ENCODE measurements around the gene TPGS1. TPM values are rescaled to one million over a fixed set of nuclear protein-coding genes. Genes with fewer than 3 reads are reported as not detected.

Gene TPGS1
- total RNA-seq, 1 donor from 2014 or later = 11.2 TPM

DNA sequence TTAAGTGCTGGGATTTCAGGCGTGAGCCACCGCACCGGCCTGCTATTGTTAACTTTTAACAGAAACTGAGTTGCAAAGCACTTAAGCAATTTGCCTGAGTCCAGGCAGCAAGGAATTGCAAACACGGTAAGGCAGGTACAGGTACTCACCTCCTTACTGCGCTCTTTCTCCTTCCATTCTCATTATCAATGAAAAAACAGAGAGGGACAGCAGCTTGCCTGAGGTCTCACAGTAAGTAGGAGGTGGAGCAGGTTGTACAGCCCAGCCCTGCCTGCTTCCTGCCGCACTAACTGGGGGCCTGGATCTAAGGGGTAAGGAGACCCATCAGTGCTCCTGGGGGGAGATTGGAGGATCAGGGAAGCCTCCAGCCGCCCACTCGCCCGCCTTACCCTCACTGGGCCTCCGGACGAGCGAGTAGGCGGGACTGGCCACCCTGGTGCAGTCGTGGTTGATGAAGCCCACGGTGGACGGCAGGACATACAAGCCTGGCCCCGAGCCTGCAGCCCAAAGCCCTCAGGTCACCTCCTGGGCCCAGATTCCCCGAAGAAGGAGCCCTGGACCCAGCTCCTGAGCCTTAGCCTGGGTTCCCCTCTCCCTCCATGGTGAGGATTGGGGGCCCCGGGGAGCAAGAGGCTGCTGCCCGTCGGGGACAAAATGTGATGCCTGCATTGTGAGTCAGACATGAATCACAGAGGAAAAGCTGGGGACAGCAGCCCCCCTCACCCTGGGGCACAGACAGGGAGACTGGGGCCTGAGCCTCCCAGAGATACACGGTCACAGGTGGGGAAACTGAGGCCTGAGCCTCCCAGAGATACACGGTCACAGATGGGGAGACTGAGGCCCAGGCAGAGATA, 35.1 kb upstream of the TPGS1 start:
- Histone ChIP-seq H3K4me1 (peaks cover 17% of the 10 kb centered on the region), H3K4me3 (no peak overlapping the region), H3K9me3 (replicated peaks) (no peaks in the 10 kb centered on the region), H3K27me3 (ENCODE audit: low read depth) (peaks cover 7% of the 10 kb centered on the region), H3K27ac (replicated peaks) (no peak overlapping the region), H3K36me3 (no peaks in the 10 kb centered on the region)
- intact Hi-C loops (cut with micrococcal nuclease) = no loop called here
- TF ChIP-seq, protein P1, sequence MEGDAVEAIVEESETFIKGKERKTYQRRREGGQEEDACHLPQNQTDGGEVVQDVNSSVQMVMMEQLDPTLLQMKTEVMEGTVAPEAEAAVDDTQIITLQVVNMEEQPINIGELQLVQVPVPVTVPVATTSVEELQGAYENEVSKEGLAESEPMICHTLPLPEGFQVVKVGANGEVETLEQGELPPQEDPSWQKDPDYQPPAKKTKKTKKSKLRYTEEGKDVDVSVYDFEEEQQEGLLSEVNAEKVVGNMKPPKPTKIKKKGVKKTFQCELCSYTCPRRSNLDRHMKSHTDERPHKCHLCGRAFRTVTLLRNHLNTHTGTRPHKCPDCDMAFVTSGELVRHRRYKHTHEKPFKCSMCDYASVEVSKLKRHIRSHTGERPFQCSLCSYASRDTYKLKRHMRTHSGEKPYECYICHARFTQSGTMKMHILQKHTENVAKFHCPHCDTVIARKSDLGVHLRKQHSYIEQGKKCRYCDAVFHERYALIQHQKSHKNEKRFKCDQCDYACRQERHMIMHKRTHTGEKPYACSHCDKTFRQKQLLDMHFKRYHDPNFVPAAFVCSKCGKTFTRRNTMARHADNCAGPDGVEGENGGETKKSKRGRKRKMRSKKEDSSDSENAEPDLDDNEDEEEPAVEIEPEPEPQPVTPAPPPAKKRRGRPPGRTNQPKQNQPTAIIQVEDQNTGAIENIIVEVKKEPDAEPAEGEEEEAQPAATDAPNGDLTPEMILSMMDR (IDR thresholded peaks at IDR 0.05; ENCODE audit: borderline replicate concordance) = no peak
- no peak for DNase-seq

DNA sequence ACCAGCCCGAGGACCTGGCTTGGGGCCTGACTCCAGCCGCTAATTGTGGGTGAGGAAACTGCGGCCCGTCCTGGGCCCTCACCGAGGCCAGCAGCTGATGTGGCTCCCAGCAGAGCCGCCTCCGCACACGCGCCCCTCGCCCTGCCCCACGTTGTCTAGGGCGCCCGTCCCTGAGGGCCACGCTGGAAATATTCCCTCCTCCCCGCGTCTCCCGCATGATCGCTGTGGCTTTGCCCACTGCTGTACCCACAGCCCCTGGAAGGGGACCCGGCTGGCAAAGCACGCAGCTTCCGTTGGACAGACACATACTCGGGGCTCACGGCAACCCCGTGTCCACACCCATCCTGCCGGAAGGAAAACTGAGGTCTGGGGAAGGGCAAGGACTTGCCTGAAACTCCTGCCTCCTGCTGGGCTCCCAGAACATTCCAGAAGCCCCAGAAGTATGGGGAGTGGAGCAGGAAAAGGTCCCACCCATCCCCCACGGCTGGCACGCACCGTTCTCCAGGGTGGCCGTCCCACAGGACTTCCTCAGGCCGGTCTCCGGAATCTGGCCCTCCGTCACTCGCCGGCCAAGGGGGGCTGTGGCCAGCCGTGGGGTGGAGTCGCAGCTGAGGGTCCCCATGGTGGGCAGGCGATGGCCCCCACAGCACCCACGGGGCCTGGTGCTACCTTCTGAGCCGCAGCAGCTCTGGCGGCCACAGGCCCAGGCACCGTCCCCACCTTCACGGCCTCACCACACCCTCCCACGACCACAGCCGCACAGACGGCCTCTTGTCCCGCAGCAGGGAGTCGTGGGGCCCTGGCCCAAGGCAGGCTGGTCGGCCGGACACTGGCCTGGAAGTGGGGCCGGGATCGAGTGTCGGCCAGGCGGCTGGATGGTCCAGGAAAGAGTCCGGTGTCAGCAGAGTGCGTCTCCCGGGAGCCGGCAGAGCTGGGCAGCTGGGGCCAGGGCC, 32.9 kb upstream of the TPGS1 start:
- Histone ChIP-seq H3K27ac (replicated peaks) (peak overlapping the region; percentile 72), H3K36me3 (no peaks in the 10 kb centered on the region), H3K27me3 (ENCODE audit: low read depth) (peaks cover 7% of the 10 kb centered on the region), H3K4me3 (peak overlapping the region; percentile 47), H3K4me1 (peaks cover 17% of the 10 kb centered on the region), H3K9me3 (replicated peaks) (no peaks in the 10 kb centered on the region)
- intact Hi-C loops (cut with micrococcal nuclease) = no loop called here
- DNase-seq = peak; percentile 55
- TF ChIP-seq, protein P1 (IDR thresholded peaks at IDR 0.05; ENCODE audit: borderline replicate concordance) = peak; percentile 30

DNA sequence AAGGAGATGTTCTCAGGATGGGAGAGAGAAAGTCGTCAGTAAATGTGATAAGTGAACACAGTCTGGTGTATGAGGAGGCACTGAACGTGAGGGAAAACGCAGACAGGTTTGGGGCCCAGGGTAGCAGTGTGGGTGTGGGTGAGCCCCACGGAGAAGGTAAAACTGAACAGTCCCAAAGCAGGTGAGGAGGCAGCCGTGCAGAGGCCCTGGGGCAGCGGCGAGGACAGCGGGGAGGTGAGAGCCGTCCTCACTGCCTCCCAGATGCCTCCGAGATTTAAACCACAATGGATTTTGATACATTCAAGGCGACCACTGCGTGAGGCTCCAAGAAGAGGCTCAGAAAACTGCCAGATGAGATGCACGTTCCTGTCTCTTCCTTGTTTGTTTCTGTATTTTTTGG, 31.9 kb upstream of the TPGS1 start:
- H3K4me1 ChIP-seq = peaks cover 23% of the 10 kb centered on the region
- H3K36me3 ChIP-seq = no peaks in the 10 kb centered on the region
- H3K9me3 ChIP-seq (replicated peaks) = no peaks in the 10 kb centered on the region
- peaks cover 7% of the 10 kb centered on the region for H3K27me3 ChIP-seq (ENCODE audit: low read depth)
- intact Hi-C loops (cut with micrococcal nuclease) = no loop called here
- H3K4me3 ChIP-seq = no peak overlapping the region
- TF ChIP-seq, protein P1 (IDR thresholded peaks at IDR 0.05; ENCODE audit: borderline replicate concordance) = no peak
- peak overlapping the region; percentile 72 for H3K27ac ChIP-seq (replicated peaks)
- DNase-seq = no peak

DNA sequence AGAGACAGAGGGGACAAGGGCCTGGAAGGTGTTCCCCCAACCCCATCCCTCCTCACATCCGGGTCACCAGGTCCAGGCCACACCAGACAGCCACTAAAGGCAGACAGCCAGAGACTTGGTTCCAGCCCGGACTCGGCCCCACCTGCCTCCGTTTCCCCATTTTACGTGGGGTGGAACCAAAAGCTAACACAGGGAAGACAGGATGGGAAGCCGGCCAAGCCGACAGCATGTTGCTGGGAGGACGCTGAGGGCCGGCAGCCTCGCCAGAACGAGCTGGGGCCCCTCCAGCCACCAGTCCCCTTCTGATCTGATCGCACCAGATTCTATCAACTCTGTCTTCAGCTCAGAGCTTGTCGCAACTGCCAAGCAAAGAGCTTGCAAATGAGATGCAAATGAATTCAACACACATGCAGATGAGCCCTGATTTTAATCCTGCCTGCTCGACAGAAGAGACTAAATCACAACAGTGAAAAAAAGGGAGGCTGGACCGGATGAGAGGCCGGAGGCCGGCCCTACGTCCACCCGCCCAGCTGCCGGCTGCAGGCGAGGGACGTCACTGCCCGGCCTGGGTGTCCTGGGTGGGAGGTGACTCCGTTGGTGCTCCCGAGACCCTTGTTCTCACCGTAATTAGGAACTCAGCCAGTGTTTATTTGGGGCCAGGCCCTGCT, 28.9 kb upstream of the TPGS1 start:
- Histone ChIP-seq H3K27ac (replicated peaks) (no peak overlapping the region), H3K9me3 (replicated peaks) (no peaks in the 10 kb centered on the region), H3K27me3 (ENCODE audit: low read depth) (peaks cover 13% of the 10 kb centered on the region), H3K4me3 (no peak overlapping the region), H3K4me1 (peaks cover 23% of the 10 kb centered on the region), H3K36me3 (no peaks in the 10 kb centered on the region)
- DNase-seq = no peak
- intact Hi-C loops (cut with micrococcal nuclease) = no loop called here
- TF ChIP-seq, protein P1 (IDR thresholded peaks at IDR 0.05; ENCODE audit: borderline replicate concordance) = no peak

DNA sequence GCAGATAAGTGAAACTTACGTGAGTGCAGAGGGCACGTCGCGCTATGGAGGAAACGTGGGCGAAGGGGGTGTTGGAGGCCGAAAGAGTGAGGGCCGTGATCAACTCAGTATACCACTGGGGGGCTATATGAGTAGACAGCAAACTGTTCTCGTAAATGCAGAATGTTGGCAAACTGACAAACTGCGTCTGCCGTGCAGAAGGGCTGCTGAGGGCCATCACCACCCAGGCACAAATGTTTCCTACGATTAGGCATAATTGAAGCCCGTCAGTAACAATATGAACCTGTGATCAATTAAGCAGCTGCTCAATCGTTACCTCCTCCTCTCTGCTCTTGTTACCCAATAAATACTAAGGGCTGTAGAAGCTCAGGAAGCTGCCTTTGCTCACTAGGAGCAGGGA, 28.3 kb upstream of the TPGS1 start:
- no peak for DNase-seq
- Histone ChIP-seq H3K4me3 (no peak overlapping the region), H3K9me3 (replicated peaks) (no peaks in the 10 kb centered on the region), H3K36me3 (no peaks in the 10 kb centered on the region), H3K4me1 (peaks cover 22% of the 10 kb centered on the region), H3K27me3 (ENCODE audit: low read depth) (peaks cover 18% of the 10 kb centered on the region), H3K27ac (replicated peaks) (no peak overlapping the region)
- intact Hi-C loops (cut with micrococcal nuclease) = no loop called here
- TF ChIP-seq, protein P1 (IDR thresholded peaks at IDR 0.05; ENCODE audit: borderline replicate concordance) = no peak

Data from left ventricle myocardium inferior (tissue), 1 donor.